DMS 273 (cell line): ENCODE results near the gene B9D1.
A peak's percentile ranks its signal among the peaks of the same experiment; 100 is the strongest.

Experiments
- DNase-seq: peaks from one replicate; lab custom pipeline; 2025; ENCODE audit not compliant: unreplicated experiment; lab: John Stamatoyannopoulos, UW

The B9D1 gene

DNA sequence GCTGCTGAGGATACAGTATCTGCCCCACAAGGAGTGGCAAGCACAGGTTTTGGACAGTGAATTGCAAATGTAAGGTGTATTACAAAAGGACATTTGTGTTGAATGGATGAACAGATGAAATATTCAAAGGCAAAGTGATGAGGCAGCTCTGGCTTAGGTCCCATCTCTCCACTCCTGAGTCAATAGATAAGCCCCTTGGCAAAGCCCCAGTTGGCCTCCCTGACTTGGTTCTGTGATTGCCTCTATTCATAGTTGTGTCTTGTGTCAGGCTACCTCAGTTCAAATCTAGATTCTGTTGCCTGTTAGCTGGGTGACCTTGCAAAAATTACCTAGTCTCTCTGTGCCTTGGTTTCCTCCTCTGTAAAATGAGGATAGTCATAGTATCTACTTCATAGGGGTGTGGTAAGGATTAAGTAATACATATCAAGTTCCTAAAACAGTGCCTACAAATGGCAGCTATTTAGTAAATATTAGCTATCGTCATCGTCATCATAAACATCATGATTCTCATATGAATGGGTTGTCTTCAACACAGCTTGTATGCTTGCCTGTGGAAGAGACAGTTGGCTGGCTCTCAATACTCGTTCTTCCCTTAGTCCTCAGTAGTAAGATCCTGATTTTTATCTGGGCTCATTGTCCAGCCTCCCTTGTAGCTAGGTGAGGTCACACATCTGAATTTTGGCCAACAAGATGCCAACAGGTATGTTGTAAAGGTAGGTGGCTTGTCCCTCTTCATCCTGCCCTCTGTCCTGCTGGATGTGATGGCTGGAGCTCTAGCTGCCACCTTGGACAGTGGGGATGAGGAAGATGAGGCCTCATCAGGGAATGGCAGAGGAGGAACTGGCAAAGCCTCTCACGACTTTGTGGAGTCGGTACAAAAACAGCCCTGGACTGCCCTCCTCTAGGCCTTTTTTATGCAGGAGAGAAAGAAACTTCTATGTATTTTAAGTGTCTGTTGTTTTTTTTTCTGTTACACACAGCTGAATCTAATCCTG is 26.6 kb upstream of the B9D1 start:
- peak; percentile 39 for DNase-seq

DNA sequence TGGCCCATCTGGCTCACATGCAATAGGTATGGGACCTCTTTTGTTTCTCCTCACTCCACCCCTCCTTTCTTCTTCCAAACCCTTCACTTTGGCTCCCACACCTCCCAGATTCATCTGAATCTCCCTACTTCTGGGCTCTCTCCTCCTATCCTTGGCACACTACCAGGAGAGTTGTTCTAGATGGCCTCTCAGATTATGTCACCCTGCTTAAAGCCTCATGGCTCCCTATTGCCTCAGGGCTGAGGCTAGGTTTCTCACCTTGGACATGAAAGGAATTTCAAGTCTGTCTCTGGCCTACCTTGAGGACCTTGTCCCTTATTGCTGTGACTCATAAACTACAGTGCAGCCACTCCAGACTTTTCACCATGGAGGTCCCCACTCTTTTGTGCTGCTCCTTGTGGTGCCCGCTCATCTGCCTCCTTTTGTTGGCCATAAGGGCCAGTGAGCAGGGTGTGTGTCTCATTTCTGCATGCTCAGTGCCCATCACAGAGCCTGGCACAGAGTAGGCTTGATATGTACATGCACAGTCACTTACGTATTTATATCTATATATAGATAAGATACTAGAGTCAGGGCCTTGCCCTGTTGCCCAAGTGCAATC is 25.5 kb upstream of the B9D1 start:
- peak; percentile 93 for DNase-seq

DNA sequence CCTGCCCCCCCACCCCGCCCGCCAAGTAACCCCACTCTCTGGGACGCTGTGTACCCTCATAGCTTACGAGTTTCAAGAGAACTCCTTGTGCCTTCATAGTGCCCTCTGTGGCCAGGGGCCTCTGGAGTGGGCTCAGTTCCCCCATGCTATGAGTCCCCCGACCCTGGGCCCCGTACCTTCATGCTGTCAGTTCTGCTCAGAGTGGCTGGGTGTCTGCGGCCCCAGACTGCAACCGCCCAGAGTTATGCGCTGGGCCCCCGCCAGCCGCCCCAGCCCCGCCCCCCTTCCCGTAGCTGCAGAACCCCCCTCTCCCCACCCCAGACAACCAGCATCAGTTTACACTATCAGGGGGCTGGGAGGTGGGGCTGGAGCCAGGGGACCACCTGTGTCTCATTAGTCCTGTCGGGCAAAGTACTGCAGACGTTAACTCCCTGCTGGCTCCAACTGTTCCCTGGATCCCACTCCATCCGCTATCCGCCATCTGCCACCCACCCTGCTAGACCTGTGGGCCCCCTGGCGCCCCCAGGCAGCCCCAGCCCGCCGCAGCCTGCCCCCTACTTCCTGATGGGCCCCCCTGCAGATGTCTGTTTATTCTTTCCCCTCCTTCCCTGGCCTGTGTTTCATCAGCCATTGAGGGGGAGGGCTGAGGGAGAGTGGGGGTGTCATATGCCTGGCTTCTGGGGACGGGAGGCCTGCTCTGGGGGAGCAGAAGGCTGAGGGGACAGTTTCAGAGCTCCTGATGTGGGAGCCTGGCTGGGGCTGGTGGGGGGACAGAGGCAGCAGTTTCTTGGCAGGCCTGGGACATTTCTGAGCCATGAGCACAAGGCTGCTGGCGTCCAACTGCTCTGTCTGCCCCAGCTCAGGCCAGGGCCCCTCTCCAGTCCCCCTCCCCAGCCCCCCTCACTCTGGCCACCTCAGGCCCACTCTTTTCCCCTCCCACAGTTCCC is 24.7 kb upstream of the B9D1 start, which contains the start of gene MFAP4:
MFAP4 (minus strand) TSS at position 217 of the 947 bp plus-strand sequence; CDS start at position 182, 35 bp downstream.
- peak; percentile 97 for DNase-seq

DNA sequence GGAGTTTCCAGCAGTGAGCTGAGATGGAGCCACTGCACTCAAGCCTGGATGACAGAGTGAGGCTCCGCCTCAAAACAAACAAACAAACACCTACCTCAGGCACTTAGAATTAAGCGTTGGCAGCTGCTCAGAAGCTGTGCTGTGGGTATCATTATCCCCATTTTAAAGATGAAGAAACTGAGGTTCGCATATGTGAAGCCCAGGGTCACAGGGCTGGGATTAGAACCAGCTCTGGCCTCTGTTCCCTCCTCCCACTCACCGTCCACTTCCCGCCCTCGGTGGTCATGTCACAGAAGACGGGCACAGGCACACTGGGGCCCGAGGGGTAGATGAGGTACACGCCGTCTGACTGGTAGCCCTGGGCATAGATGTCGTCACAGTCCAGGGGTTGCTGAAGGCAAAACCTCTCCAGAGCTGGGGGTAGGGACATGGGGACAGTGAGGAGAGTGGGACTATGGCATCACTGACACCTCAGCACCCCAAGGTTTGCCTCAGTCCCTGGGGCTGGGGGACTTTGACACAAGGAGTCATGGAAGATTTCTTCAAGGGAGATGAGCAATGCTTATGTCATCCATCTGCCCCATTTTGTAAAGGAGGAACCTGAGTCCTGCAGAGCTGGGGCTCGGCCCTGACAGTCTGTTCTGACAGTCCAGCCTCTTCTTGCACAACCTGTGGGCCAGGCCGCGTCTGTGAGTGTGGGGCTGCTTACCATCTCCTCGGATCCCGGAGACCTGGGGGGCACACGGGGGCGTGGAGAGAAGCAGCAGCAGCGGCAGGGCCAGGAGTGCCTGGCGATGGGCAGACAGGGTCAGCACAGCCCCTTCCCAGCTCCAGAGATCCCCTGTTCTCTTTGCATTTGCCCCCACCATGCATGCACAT is 23.8 kb upstream of the B9D1 start:
- peak; percentile 66 for DNase-seq

DNA sequence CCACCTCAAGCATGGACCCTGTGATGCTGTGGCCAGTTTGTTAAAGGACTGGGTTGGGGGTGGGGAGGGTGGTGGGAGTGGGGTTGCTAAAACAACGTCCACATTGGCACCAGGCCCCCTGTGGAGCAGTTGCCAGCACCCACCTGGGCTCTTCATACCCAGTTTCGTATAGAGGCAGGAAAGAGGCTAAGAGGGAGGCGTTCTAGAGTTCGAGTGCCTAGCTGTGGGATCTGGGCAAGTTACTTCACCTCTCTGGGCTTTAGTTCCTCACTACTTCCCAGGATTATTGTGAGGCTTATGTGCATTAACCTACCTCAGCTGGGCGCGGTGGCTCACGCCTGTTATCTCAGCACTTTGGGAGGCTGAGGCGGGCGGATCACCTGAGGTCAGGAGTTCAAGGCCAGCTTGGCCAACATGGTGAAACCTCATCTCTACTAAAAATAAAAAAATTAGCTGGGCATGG is 23.0 kb upstream of the B9D1 start:
- no peak for DNase-seq

DNA sequence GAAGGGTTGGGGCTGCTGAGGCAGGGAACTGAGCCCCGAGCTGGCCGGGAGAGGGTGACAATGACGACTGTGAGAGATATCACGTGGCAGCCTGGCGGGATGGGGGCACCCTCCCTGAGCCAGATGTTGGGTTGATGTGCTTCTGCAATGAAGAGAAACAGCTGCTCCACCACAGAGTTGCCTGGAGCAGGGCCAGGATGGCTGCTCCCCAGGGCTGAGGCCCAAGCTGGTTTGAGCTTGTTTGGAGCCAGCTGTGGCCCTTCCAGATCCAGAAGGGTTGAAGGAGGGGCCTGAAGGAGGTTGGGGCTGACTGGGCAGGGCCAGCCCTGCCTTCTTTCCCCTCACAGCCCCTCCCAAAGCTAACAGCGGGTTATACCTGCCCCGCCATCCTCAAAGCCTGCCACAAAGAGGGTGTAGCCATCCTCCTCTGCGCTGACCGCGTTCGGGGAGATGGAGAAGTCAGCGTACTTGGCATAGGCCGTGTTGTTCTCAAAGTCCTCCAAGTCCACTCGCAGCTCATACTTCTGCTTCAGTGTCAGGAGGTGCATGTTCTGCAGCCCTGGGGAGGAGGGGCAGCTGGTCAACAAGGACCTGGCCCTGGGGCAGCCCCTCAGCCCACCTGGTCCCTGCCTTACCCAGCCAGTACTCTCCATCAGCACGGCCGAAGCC is 22.3 kb upstream of the B9D1 start:
- peak; percentile 97 for DNase-seq

DNA sequence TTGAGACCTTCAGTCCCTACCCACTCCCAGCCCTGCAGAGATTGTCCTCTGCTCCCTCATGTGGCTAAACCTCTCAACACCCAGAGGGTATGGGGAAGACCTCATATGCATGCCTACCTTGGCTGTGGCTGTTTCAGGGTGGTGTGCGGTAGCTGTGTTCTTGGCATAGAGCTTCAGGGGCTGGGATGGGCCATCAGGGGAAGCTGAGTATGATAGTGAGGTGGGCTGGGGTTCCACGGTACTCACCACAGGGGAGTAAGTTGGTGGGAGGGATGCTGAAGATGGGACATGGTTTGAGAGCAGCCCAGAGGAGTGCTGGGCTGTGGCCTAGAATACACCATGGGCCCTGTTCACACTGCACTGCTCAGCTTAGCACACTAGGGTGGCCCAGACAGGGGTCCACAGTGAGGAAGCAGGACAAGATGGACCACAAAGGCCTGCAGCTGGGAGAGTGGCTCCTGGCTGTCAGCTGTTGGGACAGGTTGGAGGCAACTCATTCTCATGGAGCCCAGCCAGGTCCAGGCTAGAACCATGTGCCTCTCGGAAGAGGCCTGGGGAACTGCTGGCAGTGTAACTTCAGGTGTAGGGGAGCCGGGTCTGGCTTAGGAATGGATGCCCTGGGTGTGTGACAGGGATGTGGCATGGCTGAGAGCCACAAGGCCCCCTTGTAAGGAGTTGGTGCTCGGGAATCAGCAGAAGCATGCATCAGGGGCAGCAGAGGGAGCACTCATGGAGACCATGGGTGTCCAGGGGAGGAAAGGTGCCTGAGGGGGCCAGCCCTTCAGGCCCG is 21.4 kb upstream of the B9D1 start:
- DNase-seq: peak; percentile 52

DNA sequence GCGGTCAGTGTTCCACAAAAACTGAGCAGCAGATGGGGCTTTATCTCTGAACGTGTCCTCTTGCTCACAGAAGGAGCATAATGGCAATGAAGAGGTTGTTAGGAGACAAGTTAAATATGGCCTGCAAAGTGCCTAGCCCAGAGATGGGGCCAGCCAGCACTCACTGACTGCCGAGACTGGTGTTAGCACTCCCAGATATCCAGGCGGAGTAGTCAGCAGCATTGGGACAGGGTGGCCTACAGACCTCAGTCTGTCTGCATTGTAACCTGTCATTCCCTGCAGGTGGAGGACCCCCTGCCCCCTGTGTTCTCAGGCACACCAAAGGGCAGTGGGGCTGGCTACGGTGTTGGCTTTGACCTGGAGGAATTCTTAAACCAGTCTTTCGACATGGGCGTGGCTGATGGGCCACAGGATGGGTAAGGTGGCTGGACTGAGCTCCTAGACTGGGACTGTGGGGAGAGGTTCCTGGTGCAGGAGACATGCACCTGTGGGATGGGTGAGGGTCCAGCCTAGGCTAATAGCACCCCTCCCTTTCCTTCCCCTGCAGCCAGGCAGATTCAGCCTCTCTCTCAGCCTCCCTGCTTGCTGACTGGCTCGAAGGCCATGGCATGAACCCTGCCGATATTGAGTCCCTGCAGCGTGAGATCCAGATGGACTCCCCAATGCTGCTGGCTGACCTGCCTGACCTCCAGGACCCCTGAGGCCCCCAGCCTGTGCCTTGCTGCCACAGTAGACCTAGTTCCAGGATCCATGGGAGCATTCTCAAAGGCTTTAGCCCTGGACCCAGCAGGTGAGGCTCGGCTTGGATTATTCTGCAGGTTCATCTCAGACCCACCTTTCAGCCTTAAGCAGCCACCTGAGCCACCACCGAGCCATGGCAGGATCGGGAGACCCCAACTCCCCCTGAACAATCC is 20.3 kb upstream of the B9D1 start:
- peak; percentile 29 for DNase-seq

DNA sequence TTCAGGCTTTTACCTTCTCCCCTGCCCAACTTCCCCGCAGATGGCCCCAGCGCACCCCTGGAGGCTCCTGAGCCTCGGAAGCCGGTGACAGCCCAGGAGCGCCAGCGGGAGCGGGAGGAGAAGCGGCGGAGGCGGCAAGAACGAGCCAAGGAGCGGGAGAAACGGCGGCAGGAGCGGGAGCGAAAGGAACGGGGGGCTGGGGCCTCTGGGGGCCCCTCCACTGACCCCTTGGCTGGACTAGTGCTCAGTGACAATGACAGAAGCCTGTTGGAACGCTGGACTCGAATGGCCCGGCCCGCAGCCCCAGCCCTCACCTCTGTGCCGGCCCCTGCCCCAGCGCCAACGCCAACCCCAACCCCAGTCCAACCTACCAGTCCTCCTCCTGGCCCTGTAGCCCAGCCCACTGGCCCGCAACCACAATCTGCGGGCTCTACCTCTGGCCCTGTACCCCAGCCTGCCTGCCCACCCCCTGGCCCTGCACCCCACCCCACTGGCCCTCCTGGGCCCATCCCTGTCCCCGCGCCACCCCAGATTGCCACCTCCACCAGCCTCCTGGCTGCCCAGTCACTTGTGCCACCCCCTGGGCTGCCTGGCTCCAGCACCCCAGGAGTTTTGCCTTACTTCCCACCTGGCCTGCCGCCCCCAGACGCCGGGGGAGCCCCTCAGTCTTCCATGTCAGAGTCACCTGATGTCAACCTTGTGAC is 19.4 kb upstream of the B9D1 start:
- DNase-seq: no peak

DNA sequence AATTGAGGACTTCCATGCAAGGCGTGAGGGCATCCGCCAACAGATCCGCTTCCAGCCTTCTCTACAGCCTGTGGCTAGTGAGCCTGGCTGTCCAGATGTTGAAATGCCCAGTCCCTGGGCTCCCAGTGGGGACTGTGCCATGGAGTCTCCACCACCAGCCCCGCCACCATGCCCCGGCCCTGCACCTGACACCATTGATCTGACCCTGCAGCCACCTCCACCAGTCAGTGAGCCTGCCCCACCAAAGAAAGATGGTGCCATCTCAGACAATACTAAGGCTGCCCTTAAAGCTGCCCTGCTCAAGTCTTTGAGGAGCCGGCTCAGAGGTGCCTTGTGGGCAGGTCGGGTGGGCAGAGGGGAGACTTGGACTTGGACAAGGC is 18.8 kb upstream of the B9D1 start:
- DNase-seq: no peak

DNA sequence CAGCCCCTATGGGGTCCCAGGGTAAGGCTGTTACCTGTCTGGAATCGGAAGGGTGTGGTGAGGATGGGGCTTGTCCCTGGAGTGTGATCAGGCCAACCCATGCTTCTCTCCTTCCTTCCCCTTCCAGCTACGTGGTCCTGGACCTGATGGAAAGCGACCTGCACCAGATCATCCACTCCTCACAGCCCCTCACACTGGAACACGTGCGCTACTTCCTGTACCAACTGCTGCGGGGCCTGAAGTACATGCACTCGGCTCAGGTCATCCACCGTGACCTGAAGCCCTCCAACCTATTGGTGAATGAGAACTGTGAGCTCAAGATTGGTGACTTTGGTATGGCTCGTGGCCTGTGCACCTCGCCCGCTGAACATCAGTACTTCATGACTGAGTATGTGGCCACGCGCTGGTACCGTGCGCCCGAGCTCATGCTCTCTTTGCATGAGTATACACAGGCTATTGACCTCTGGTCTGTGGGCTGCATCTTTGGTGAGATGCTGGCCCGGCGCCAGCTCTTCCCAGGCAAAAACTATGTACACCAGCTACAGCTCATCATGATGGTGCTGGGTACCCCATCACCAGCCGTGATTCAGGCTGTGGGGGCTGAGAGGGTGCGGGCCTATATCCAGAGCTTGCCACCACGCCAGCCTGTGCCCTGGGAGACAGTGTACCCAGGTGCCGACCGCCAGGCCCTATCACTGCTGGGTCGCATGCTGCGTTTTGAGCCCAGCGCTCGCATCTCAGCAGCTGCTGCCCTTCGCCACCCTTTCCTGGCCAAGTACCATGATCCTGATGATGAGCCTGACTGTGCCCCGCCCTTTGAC is 18.2 kb upstream of the B9D1 start:
- no peak for DNase-seq

DNA sequence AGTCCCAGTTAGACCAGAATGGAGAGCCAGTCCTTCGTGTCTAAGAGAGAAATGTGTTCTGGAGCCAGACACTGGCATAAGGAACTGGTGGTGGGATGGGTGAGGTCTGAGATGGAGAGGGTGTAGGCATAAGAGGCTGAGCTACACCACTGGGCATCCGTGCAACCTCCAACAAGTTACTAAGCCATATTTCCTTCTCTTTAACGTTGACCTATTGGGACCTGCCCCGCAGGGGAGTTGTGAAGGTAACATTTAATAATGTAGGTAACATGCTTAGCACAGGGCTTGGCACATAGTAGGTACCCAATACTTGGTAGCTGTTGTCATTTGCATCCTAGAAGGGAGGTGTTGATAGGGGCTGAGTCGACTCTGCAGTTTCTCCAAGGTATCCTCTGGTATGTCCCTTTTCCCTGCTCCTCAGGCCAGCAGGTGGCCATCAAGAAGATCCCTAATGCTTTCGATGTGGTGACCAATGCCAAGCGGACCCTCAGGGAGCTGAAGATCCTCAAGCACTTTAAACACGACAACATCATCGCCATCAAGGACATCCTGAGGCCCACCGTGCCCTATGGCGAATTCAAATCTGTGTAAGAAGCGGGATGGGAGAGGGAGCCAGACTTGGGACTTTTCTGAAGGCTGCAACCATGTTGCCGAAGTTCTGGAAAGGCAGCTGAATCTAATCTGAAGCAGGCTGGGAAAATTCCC is 17.0 kb upstream of the B9D1 start:
- DNase-seq: no peak

DNA sequence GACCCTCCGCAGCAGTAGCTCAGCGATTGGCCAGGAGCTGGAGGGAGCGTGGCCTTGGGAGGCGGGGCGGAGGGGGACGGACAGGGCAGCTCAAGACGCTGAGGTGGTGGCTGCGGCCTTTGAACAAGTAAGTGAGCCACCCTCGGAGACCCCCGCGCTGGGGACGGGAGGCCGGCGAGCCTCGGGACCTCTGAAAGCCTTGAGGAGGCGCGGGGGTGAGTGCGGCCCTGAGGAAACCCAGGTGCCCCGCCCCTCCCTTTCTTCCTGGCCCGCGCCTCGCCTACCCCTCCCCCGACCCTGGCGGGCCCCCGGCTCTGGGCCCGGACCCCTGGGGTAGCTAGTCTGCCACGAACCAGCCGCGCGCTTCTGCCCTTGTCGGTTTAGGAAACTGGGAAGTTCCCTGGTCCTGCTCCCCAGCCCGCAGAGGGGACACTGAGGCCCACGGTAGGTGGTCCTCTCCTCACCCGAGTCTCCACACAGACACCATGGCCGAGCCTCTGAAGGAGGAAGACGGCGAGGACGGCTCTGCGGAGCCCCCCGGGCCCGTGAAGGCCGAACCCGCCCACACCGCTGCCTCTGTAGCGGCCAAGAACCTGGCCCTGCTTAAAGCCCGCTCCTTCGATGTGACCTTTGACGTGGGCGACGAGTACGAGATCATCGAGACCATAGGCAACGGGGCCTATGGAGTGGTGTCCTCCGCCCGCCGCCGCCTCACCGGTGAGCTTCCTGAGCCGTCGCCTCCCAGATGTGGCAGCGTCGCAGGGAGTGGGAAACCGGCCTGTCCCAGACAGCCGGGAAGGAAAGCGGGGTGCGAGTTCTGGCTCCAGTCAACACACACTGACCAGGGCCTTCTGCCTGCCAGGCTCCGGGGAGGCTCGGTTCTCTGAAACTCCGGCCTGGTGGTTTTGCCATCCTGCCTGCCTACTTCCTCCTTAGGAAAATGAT is 16.2 kb upstream of the B9D1 start, which contains the start of gene MAPK7:
MAPK7 (plus strand) TSS at position 83 of the 945 bp plus-strand sequence; CDS start at position 486, 403 bp downstream.
- DNase-seq: no peak
